Smooth muscle cell (in vitro differentiated cells): Measurements from ENCODE around the gene RIMBP3C. TPM values are rescaled to one million over a fixed set of nuclear protein-coding genes. Genes with fewer than 3 reads are reported as not detected.
A peak's percentile ranks its signal among the peaks of the same experiment; 100 is the strongest.

Experiments used
- DNase-seq: peaks from one replicate; lab custom pipeline; 2025; ENCODE audit not compliant: unreplicated experiment; lab: John Stamatoyannopoulos, UW
- H2AFZ ChIP-seq: fragments of 200-600 bp; sonication (generic); 2 replicates; pipeline ENCODE4 v1.6.0; 2016; ENCODE audit warnings: antibody characterized with exemption, low read depth, mild to moderate bottlenecking
- H3F3A ChIP-seq: fragments of 200-600 bp; sonication (generic); 2 replicates; pipeline ENCODE4 v1.6.0; 2017; ENCODE audit warnings: antibody characterized with exemption, low read depth
- H3K27ac ChIP-seq: fragments of 200-600 bp; sonication (generic); 2 replicates; pipeline ENCODE4 v1.5.1; 2016; ENCODE audit warnings: low read depth, mild to moderate bottlenecking
- H3K27me3 ChIP-seq: fragments of 200-600 bp; sonication (generic); 2 replicates; pipeline ENCODE4 v1.6.1; 2016; ENCODE audit warnings: low read depth, mild to moderate bottlenecking
- H3K36me3 ChIP-seq: fragments of 200-600 bp; sonication (generic); 2 replicates; pipeline ENCODE4 v1.5.1; 2016; ENCODE audit warnings: low read depth
- H3K4me1 ChIP-seq: fragments of 200-600 bp; sonication (generic); 2 replicates; pipeline ENCODE4 v1.5.1; 2016; ENCODE audit warnings: low read depth
- H3K4me2 ChIP-seq: fragments of 200-600 bp; sonication (generic); 2 replicates; pipeline ENCODE4 v1.6.0; 2016; ENCODE audit warnings: mild to moderate bottlenecking
- H3K4me3 ChIP-seq: fragments of 200-600 bp; sonication (generic); 2 replicates; pipeline ENCODE4 v1.5.1; 2016; ENCODE audit warnings: mild to moderate bottlenecking
- H3K79me2 ChIP-seq: fragments of 200-600 bp; sonication (generic); 2 replicates; pipeline ENCODE4 v1.6.0; 2016; ENCODE audit warnings: low read depth, mild to moderate bottlenecking
- H3K9ac ChIP-seq: fragments of 200-600 bp; sonication (generic); 2 replicates; pipeline ENCODE4 v1.6.0; 2016; ENCODE audit warnings: low read depth
- H3K9me3 ChIP-seq: fragments of 200-600 bp; sonication (generic); replicated peaks from 2 replicates; pipeline ENCODE4 v1.5.1; 2016; ENCODE audit warnings: low read depth
- H4K20me1 ChIP-seq: fragments of 200-600 bp; sonication (generic); 2 replicates; pipeline ENCODE4 v1.6.0; 2016; ENCODE audit warnings: low read depth
- CTCF ChIP-seq: fragments of 200-600 bp; sonication (generic); IDR thresholded peaks from 2 replicates; pipeline ENCODE4 v1.5.1; 2017; ENCODE audit warnings: borderline replicate concordance, mild to moderate bottlenecking, antibody characterized with exemption; ENCODE audit not compliant: insufficient read depth, poor library complexity, severe bottlenecking
- WGBS: methylation state at CpG from one replicate; pipeline ENCODE4 v1.1.7; 2016; ENCODE audit warnings: low lambda C conversion rate; 5-methylcytosine and 5-hydroxymethylcytosine counted together
- polyA plus RNA-seq: library from polyadenylated mRNA; unstranded; fragments of >200 nt; fragmentation: Nextera tagmentation; extraction: Ambion mirVana; gene quantifications from 2 replicates; pipeline ENCODE4 v1.2.1, GENCODE V29; 2016
- total RNA-seq: library from RNA; depleted of rRNA; stranded (reverse); fragments of >200 nt; gene quantifications from 2 replicates; pipeline ENCODE4 v1.2.3, GENCODE V29; 2014

The RIMBP3C gene
- total and polyA plus RNA-seq, 2 experiments from 2014 or later = 0.17 to 0.45 TPM

DNA sequence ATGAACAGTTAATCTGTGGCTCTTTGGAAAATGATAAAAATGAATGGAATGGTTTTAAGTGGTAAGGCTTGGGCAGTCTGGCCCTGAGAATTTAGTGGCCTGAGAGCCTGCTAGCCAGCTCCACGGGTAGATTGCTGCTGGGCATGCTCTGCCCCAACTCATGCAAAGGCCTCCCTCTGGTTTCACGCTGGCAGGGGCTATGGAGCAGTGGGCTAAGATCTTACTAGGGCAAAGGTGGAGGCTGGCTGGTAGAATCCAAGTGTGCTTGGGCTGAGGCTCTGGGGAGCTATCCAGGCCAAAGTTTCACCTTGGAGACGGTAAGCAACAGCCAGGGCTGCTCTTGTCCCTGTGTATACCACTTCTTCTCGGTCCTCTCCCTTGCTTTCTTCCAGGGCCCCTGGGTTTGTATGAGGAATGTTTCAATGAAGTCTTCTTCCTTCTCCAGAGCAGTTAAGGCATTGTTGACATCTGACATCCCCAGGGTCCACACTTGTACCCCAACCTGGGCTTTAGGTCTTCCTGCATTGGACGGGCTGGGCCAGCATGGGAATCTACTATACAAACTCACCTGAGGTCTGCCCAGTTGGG lies 43.7 kb upstream of the RIMBP3C start:
- Histone ChIP-seq H3K36me3 (peaks cover 10% of the 10 kb centered on the region), H3K27ac (peak overlapping the region; percentile 11), H3K4me2 (no peak overlapping the region), H4K20me1 (peaks cover 100% of the 10 kb centered on the region), H3K9me3 (no peaks in the 10 kb centered on the region), H3K27me3 (no peaks in the 10 kb centered on the region), H3F3A (no peaks in the 10 kb centered on the region), H2AFZ (no peak overlapping the region), H3K4me1 (no peaks in the 10 kb centered on the region), H3K9ac (no peak overlapping the region), H3K4me3 (no peak overlapping the region), H3K79me2 (peaks cover 99% of the 10 kb centered on the region)
- no peak for DNase-seq
- TF ChIP-seq CTCF = no peak
- WGBS = 86% methylated on average over 5 of the region's 5 CpGs

- DNase-seq = no peak
- no peak overlapping the region for H3K4me3 ChIP-seq
Observed at GRCh38 chr22:21593406-21594232, 42.4 kb upstream of the RIMBP3C start.

DNA sequence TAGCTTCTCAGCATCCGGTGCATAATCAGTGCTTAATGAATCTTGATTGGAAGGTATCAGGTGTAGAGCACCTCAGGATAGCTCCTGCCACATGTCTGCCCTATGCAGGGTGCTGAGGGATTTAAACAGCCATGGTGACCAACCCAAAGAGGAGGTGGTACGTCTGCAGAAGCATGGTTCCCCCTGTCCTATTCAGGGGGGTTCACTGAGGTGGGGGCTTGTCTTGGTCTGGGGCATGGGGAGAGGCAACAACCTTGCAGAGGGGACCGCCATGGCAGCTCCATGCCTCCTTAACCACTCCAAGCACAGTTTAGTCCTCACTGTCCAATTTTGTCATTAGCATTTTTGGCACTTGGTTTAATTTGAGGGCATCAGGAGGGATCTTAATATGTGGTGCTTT lies 41.2 kb upstream of the RIMBP3C start:
- Histone ChIP-seq H3K27me3 (no peaks in the 10 kb centered on the region), H3K9me3 (no peaks in the 10 kb centered on the region), H2AFZ (no peak overlapping the region), H3K36me3 (peaks cover 10% of the 10 kb centered on the region), H4K20me1 (peaks cover 100% of the 10 kb centered on the region), H3F3A (no peaks in the 10 kb centered on the region), H3K27ac (no peak overlapping the region), H3K79me2 (peaks cover 100% of the 10 kb centered on the region), H3K4me2 (no peak overlapping the region), H3K9ac (no peak overlapping the region), H3K4me3 (no peak overlapping the region), H3K4me1 (no peaks in the 10 kb centered on the region)
- TF ChIP-seq CTCF = no peak
- no peak for DNase-seq
- WGBS = 95% methylated on average over 3 of the region's 3 CpGs

More at GRCh38 chr22:21593406-21594232, 42.4 kb upstream of the RIMBP3C start:
- no peaks in the 10 kb centered on the region for H3K27me3 ChIP-seq
- no peaks in the 10 kb centered on the region for H3K9me3 ChIP-seq
- peak; percentile 16 for TF ChIP-seq CTCF
- no peak overlapping the region for H3K27ac ChIP-seq
- peaks cover 10% of the 10 kb centered on the region for H3K36me3 ChIP-seq
- WGBS = 91% methylated on average over 11 of the region's 11 CpGs
- H3K79me2 ChIP-seq = peaks cover 99% of the 10 kb centered on the region
- no peaks in the 10 kb centered on the region for H3K4me1 ChIP-seq
- no peak overlapping the region for H3K4me2 ChIP-seq
- H3K9ac ChIP-seq = no peak overlapping the region
- no peak overlapping the region for H2AFZ ChIP-seq
- H3F3A ChIP-seq = no peaks in the 10 kb centered on the region
- peaks cover 100% of the 10 kb centered on the region for H4K20me1 ChIP-seq
